ENCODE data around the gene SHMT2.

- TF ChIP-seq ZNF512 (CRISPR knock-in tag; IDR thresholded peaks at IDR 0.05) (no peak), ZNF839 (CRISPR knock-in tag; IDR thresholded peaks at IDR 0.05; ENCODE audit: borderline replicate concordance) (no peak), FIP1L1 (IDR thresholded peaks at IDR 0.05; ENCODE audit: borderline replicate concordance, insufficient read depth, low read depth, low read length) (no peak), EZH2 (conservative IDR thresholded peaks at IDR 0.05; ENCODE audit: low read depth, low read length) (no peak), PAWR (CRISPR knock-in tag; IDR thresholded peaks at IDR 0.05; ENCODE audit: borderline replicate concordance) (no peak), MAX (IDR thresholded peaks at IDR 0.05) (no peak), MTA1 (CRISPR knock-in tag; IDR thresholded peaks at IDR 0.05; ENCODE audit: borderline replicate concordance) (no peak), ZNF10 (CRISPR knock-in tag; IDR thresholded peaks at IDR 0.05; ENCODE audit: borderline replicate concordance, low read depth) (no peak), GABPB1 (CRISPR knock-in tag; IDR thresholded peaks at IDR 0.05) (no peak)
- TF ChIP-seq, protein P1, sequence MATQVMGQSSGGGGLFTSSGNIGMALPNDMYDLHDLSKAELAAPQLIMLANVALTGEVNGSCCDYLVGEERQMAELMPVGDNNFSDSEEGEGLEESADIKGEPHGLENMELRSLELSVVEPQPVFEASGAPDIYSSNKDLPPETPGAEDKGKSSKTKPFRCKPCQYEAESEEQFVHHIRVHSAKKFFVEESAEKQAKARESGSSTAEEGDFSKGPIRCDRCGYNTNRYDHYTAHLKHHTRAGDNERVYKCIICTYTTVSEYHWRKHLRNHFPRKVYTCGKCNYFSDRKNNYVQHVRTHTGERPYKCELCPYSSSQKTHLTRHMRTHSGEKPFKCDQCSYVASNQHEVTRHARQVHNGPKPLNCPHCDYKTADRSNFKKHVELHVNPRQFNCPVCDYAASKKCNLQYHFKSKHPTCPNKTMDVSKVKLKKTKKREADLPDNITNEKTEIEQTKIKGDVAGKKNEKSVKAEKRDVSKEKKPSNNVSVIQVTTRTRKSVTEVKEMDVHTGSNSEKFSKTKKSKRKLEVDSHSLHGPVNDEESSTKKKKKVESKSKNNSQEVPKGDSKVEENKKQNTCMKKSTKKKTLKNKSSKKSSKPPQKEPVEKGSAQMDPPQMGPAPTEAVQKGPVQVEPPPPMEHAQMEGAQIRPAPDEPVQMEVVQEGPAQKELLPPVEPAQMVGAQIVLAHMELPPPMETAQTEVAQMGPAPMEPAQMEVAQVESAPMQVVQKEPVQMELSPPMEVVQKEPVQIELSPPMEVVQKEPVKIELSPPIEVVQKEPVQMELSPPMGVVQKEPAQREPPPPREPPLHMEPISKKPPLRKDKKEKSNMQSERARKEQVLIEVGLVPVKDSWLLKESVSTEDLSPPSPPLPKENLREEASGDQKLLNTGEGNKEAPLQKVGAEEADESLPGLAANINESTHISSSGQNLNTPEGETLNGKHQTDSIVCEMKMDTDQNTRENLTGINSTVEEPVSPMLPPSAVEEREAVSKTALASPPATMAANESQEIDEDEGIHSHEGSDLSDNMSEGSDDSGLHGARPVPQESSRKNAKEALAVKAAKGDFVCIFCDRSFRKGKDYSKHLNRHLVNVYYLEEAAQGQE (IDR thresholded peaks at IDR 0.05; ENCODE audit: borderline replicate concordance in 1 of 2, low read depth in 1 of 2, low read length in 2 of 2): no peak
- TF ChIP-seq, protein P2, sequence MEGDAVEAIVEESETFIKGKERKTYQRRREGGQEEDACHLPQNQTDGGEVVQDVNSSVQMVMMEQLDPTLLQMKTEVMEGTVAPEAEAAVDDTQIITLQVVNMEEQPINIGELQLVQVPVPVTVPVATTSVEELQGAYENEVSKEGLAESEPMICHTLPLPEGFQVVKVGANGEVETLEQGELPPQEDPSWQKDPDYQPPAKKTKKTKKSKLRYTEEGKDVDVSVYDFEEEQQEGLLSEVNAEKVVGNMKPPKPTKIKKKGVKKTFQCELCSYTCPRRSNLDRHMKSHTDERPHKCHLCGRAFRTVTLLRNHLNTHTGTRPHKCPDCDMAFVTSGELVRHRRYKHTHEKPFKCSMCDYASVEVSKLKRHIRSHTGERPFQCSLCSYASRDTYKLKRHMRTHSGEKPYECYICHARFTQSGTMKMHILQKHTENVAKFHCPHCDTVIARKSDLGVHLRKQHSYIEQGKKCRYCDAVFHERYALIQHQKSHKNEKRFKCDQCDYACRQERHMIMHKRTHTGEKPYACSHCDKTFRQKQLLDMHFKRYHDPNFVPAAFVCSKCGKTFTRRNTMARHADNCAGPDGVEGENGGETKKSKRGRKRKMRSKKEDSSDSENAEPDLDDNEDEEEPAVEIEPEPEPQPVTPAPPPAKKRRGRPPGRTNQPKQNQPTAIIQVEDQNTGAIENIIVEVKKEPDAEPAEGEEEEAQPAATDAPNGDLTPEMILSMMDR (CRISPR knock-in tag; IDR thresholded peaks at IDR 0.05): no peak
- TF ChIP-seq, protein P3, sequence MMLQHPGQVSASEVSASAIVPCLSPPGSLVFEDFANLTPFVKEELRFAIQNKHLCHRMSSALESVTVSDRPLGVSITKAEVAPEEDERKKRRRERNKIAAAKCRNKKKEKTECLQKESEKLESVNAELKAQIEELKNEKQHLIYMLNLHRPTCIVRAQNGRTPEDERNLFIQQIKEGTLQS (CRISPR knock-in tag; IDR thresholded peaks at IDR 0.05): no peak
These were observed 6.0 kb upstream of the SHMT2 start for GRCh38 chr12:57223191-57224165.

Measured in HepG2 (cell line).